T-cell (primary cell): ENCODE measurements around the gene SLC9A7. TPM values are rescaled to one million over a fixed set of nuclear protein-coding genes. Genes with fewer than 3 reads are reported as not detected.

ENCODE experiments used
- ATAC-seq, 4 experiments: fragments of 200-7000 bp in 3 of 4; fragments of 150-1000 bp in 1 of 4; cut with Tn5 transposase; replicated peaks in 1 of 4; 1 replicate in 3 of 4; 2 replicates in 1 of 4; pipeline ENCODE4 v1.10.0; 2021; ENCODE audit warnings: moderate library complexity in 3 of 4, mild to moderate bottlenecking in 2 of 4, moderate number of reproducible peaks in 1 of 4
- CTCF ChIA-PET, 2 donors: fragments of 300-600 bp; sonication (Branson Sonifier 250); formaldehyde crosslinking; loops; one replicate each; lab custom pipeline; 2022; ENCODE audit warnings: antibody characterized with exemption in 2 of 2; lab: Charles Lee
- POLR2A ChIA-PET, 2 donors: fragments of 300-600 bp; sonication (Branson Sonifier 250); formaldehyde crosslinking; loops; one replicate each; lab custom pipeline; 2022; ENCODE audit warnings: antibody characterized with exemption in 2 of 2; lab: Charles Lee
- DNase-seq, 35 experiments: peaks; one replicate each; pipeline versions ENCODE4 v3.0.0 to v3.0.0-alpha.2; 2013 to 2023
- H3K27ac ChIP-seq: one replicate; pipeline ENCODE4 v1.5.1; 2013; ENCODE audit warnings: low read length
- H3K27me3 ChIP-seq, 2 experiments: replicated peaks in 1 of 2; 1 replicate in 1 of 2; 2 replicates in 1 of 2; pipeline versions ENCODE4 v1.6.1 to v1.7.0; 2013; ENCODE audit warnings: low read length in 1 of 2, mixed read lengths in 1 of 2; ENCODE audit not compliant: control insufficient read depth in 2 of 2, insufficient read depth in 2 of 2; ENCODE audit errors: extremely low read depth in 1 of 2
- H3K36me3 ChIP-seq, 2 donors: 1 replicate in 1 of 2; 2 replicates in 1 of 2; pipeline versions ENCODE4 v1.6.1 to v1.7.0; 2013; ENCODE audit warnings: low read length in 1 of 2; ENCODE audit not compliant: control insufficient read depth in 2 of 2, insufficient read depth in 1 of 2; ENCODE audit errors: extremely low read depth in 1 of 2
- H3K4me1 ChIP-seq, 2 experiments: 1 replicate in 1 of 2; 2 replicates in 1 of 2; pipeline versions ENCODE4 v1.6.1 to v1.7.0; 2013; ENCODE audit warnings: low read length in 2 of 2, mixed read lengths in 1 of 2; ENCODE audit not compliant: insufficient read depth in 2 of 2, control insufficient read depth in 1 of 2; ENCODE audit errors: extremely low read depth in 1 of 2
- H3K4me3 ChIP-seq, 2 donors: 1 replicate in 1 of 2; 2 replicates in 1 of 2; pipeline versions ENCODE4 v1.5.1 to v1.7.0; 2013; ENCODE audit warnings: mild to moderate bottlenecking in 2 of 2, low read length in 1 of 2, moderate library complexity in 1 of 2; ENCODE audit not compliant: control insufficient read depth in 1 of 2; ENCODE audit errors: extremely low read depth in 1 of 2
- H3K9me3 ChIP-seq: 2 replicates; pipeline ENCODE4 v1.7.0; 2013
- H3K27ac Mint-ChIP-seq, 2 donors: one replicate each; pipeline ENCODE4 v1.8.0; 2020 to 2021; ENCODE audit warnings: mild to moderate bottlenecking in 2 of 2, mixed read lengths in 2 of 2
- H3K27me3 Mint-ChIP-seq, 2 donors: one replicate each; pipeline ENCODE4 v1.8.0; 2021 to 2022; ENCODE audit warnings: mixed read lengths in 2 of 2
- H3K36me3 Mint-ChIP-seq: one replicate; pipeline ENCODE4 v1.8.0; 2021; ENCODE audit warnings: mixed read lengths
- H3K4me1 Mint-ChIP-seq, 3 donors: one replicate each; pipeline ENCODE4 v1.8.0; 2020 to 2022; ENCODE audit warnings: mixed read lengths in 3 of 3, mild to moderate bottlenecking in 1 of 3
- H3K4me3 Mint-ChIP-seq, 3 donors: one replicate each; pipeline ENCODE4 v1.8.0; 2020 to 2022; ENCODE audit warnings: mild to moderate bottlenecking in 3 of 3, mixed read lengths in 3 of 3, moderate library complexity in 3 of 3
- H3K9me3 Mint-ChIP-seq, 3 donors: one replicate each; pipeline ENCODE4 v1.8.0; 2020 to 2022; ENCODE audit warnings: mixed read lengths in 3 of 3
- WGBS: methylation state at CpG from one replicate; pipeline ENCODE4 v1.1.5; 2013; ENCODE audit warnings: missing lambda C conversion rate; ENCODE audit not compliant: insufficient coverage; 5-methylcytosine and 5-hydroxymethylcytosine counted together
- total RNA-seq, 35 experiments: library from RNA in 6 of 35; stranded (reverse) in 6 of 35; fragments of 120-200 nt in 1 of 35; gene quantifications; one replicate each; pipeline versions ENCODE4 v1.2.1 to v1.2.4 and lab custom pipeline; 2013 to 2026

Gene SLC9A7
- total RNA-seq, 5 donors from 2014 or later (not counting 1 experiment from before 2014, with no cell fraction given) = 2.3 to 6.3 (median 3.7) TPM

GRCh38 chrX:46739736-46740135 lies 19.2 kb downstream of the SLC9A7 start:
- ATAC-seq (no peak), DNase-seq (no peak)
- Histone ChIP-seq H3K9me3 (no peaks in the 10 kb centered on the region), H3K36me3 (no peaks in the 10 kb centered on the region), H3K27ac (no peak overlapping the region), H3K27me3 (no peaks in the 10 kb centered on the region), H3K4me3 (no peak overlapping the region), H3K4me1 (no peaks in the 10 kb centered on the region)
- peaks cover 0 to 5% (median 0%) of the 10 kb centered on the region in 3 donors for H3K4me1 Mint-ChIP-seq
- H3K36me3 Mint-ChIP-seq = peaks cover 5% of the 10 kb centered on the region
- H3K27ac Mint-ChIP-seq = no peak overlapping the region
- ChIA-PET POLR2A (no interaction called here), CTCF (no interaction called here)
- peaks cover 0 to 21% of the 10 kb centered on the region in 2 donors for H3K27me3 Mint-ChIP-seq
- H3K9me3 Mint-ChIP-seq = peaks cover 16 to 20% (median 18%) of the 10 kb centered on the region in 3 donors
- H3K4me3 Mint-ChIP-seq = no peak overlapping the region
- WGBS = no CpG with 5 or more reads among the region's 1 CpG

GRCh38 chrX:46737462-46737861 lies 21.5 kb downstream of the SLC9A7 start:
- Mint-ChIP-seq H3K27me3 (peaks cover 0 to 17% of the 10 kb centered on the region in 2 donors), H3K36me3 (peaks cover 5% of the 10 kb centered on the region), H3K9me3 (peaks cover 18 to 24% (median 22%) of the 10 kb centered on the region in 3 donors), H3K27ac (no peak overlapping the region), H3K4me1 (no peaks in the 10 kb centered on the region), H3K4me3 (no peak overlapping the region)
- no peaks in the 10 kb centered on the region for H3K27me3 ChIP-seq
- ATAC-seq (no peak), DNase-seq (no peak)
- POLR2A ChIA-PET = no interaction called here
- no peak overlapping the region for H3K27ac ChIP-seq
- WGBS = no CpG with 5 or more reads among the region's 2 CpGs
- no peaks in the 10 kb centered on the region for H3K4me1 ChIP-seq
- CTCF ChIA-PET = no interaction called here
- H3K4me3 ChIP-seq = no peak overlapping the region
- no peaks in the 10 kb centered on the region for H3K9me3 ChIP-seq
- no peaks in the 10 kb centered on the region for H3K36me3 ChIP-seq

- Histone ChIP-seq H3K4me3 (no peak overlapping the region), H3K27me3 (no peaks in the 10 kb centered on the region), H3K9me3 (no peaks in the 10 kb centered on the region), H3K4me1 (no peaks in the 10 kb centered on the region), H3K27ac (no peak overlapping the region), H3K36me3 (no peaks in the 10 kb centered on the region)
- ChIA-PET POLR2A (no interaction called here), CTCF (no interaction called here)
- no peak for DNase-seq
- no peak for ATAC-seq
- H3K27ac Mint-ChIP-seq = no peak overlapping the region
- H3K4me1 Mint-ChIP-seq = no peaks in the 10 kb centered on the region
- peaks cover 5% of the 10 kb centered on the region for H3K36me3 Mint-ChIP-seq
- peaks cover 0 to 14% of the 10 kb centered on the region in 2 donors for H3K27me3 Mint-ChIP-seq
- peaks cover 18 to 24% (median 22%) of the 10 kb centered on the region in 3 donors for H3K9me3 Mint-ChIP-seq
- H3K4me3 Mint-ChIP-seq = no peak overlapping the region
Measured at GRCh38 chrX:46737041-46737440, 21.9 kb downstream of the SLC9A7 start.

- H3K4me3 ChIP-seq = no peak overlapping the region
- Mint-ChIP-seq H3K9me3 (peaks cover 18 to 24% (median 22%) of the 10 kb centered on the region in 3 donors), H3K4me3 (no peak overlapping the region), H3K27me3 (peaks cover 0 to 11% of the 10 kb centered on the region in 2 donors), H3K36me3 (peaks cover 5% of the 10 kb centered on the region), H3K27ac (no peak overlapping the region), H3K4me1 (no peaks in the 10 kb centered on the region)
- ChIA-PET POLR2A (no interaction called here), CTCF (no interaction called here)
- H3K4me1 ChIP-seq = no peaks in the 10 kb centered on the region
- whole genome bisulfite sequencing = no CpG with 5 or more reads among the region's 2 CpGs
- no peaks in the 10 kb centered on the region for H3K36me3 ChIP-seq
- ATAC-seq = no peak
- no peaks in the 10 kb centered on the region for H3K9me3 ChIP-seq
- DNase-seq = no peak
- H3K27me3 ChIP-seq = no peaks in the 10 kb centered on the region
- no peak overlapping the region for H3K27ac ChIP-seq
Measured at GRCh38 chrX:46735622-46736021, 23.3 kb downstream of the SLC9A7 start.

- Histone ChIP-seq H3K27ac (no peak overlapping the region), H3K27me3 (no peaks in the 10 kb centered on the region), H3K36me3 (no peaks in the 10 kb centered on the region), H3K4me3 (no peak overlapping the region), H3K9me3 (no peaks in the 10 kb centered on the region), H3K4me1 (no peaks in the 10 kb centered on the region)
- ChIA-PET POLR2A (no interaction called here), CTCF (no interaction called here)
- DNase-seq (no peak), ATAC-seq (no peak)
- Mint-ChIP-seq H3K4me3 (no peak overlapping the region), H3K27ac (no peak overlapping the region), H3K4me1 (peaks cover 0 to 1% (median 0%) of the 10 kb centered on the region in 3 donors), H3K27me3 (no peaks in the 10 kb centered on the region), H3K9me3 (peaks cover 11 to 24% (median 22%) of the 10 kb centered on the region in 3 donors), H3K36me3 (peaks cover 7% of the 10 kb centered on the region)
- WGBS = no CpG with 5 or more reads among the region's 1 CpG
Measured at GRCh38 chrX:46733226-46733625, 25.7 kb downstream of the SLC9A7 start.

GRCh38 chrX:46730765-46731164 lies 28.2 kb downstream of the SLC9A7 start:
- H3K4me3 ChIP-seq = no peak overlapping the region
- Mint-ChIP-seq H3K36me3 (peaks cover 2% of the 10 kb centered on the region), H3K4me1 (peaks cover 0 to 1% (median 0%) of the 10 kb centered on the region in 3 donors), H3K4me3 (no peak overlapping the region), H3K9me3 (peaks cover 3 to 12% (median 9%) of the 10 kb centered on the region in 3 donors), H3K27ac (no peak overlapping the region), H3K27me3 (peaks cover 0 to 5% of the 10 kb centered on the region in 2 donors)
- H3K27ac ChIP-seq = no peak overlapping the region
- H3K4me1 ChIP-seq = no peaks in the 10 kb centered on the region
- DNase-seq (no peak), ATAC-seq (no peak)
- no peaks in the 10 kb centered on the region for H3K36me3 ChIP-seq
- ChIA-PET CTCF (interaction anchor here in 1 of 2 donors (0.6 kb wide), 1 partner anchor 21 kb away, joined by 3 read pairs; no protein-coding TSS in a partner anchor), POLR2A (no interaction called here)
- no peaks in the 10 kb centered on the region for H3K27me3 ChIP-seq
- WGBS = no CpG with 5 or more reads among the region's 1 CpG
- H3K9me3 ChIP-seq = no peaks in the 10 kb centered on the region

GRCh38 chrX:46727441-46727840 lies 31.5 kb downstream of the SLC9A7 start:
- no CpG with 5 or more reads among the region's 5 CpGs for WGBS

More at GRCh38 chrX:46727441-46727840, 31.5 kb downstream of the SLC9A7 start:
- ATAC-seq (no peak), DNase-seq (no peak)
- H3K9me3 ChIP-seq = no peaks in the 10 kb centered on the region
- H3K9me3 Mint-ChIP-seq = no peaks in the 10 kb centered on the region
- H3K27me3 Mint-ChIP-seq = peaks cover 0 to 5% of the 10 kb centered on the region in 2 donors
- no peaks in the 10 kb centered on the region for H3K4me1 ChIP-seq
- ChIA-PET POLR2A (no interaction called here), CTCF (no interaction called here)
- H3K27ac ChIP-seq = no peak overlapping the region
- H3K4me1 Mint-ChIP-seq = peaks cover 0 to 1% (median 0%) of the 10 kb centered on the region in 3 donors
- H3K36me3 Mint-ChIP-seq = peaks cover 9% of the 10 kb centered on the region
- H3K27me3 ChIP-seq = no peaks in the 10 kb centered on the region
- H3K4me3 ChIP-seq = no peak overlapping the region
- no peaks in the 10 kb centered on the region for H3K36me3 ChIP-seq
- H3K4me3 Mint-ChIP-seq = no peak overlapping the region
- no peak overlapping the region for H3K27ac Mint-ChIP-seq
